Mesothelial cell of epicardium (in vitro differentiated cells): Measurements from ENCODE around the gene MFSD6. TPM values are rescaled to one million over a fixed set of nuclear protein-coding genes. Genes with fewer than 3 reads are reported as not detected.
A peak's percentile ranks its signal among the peaks of the same experiment; 100 is the strongest.

ENCODE experiments used
- DNase-seq, 2 experiments: peaks; one replicate each; pipeline ENCODE4 v3.0.0; 2021; ENCODE audit warnings: low spot score in 2 of 2; ENCODE audit not compliant: unreplicated experiment in 2 of 2
- H3K27ac Mint-ChIP-seq: 2 replicates; pipeline ENCODE4 v1.8.0; 2021; ENCODE audit warnings: mixed read lengths
- H3K27me3 Mint-ChIP-seq: 2 replicates; pipeline ENCODE4 v1.8.0; 2021; ENCODE audit warnings: low read depth, mixed read lengths
- H3K36me3 Mint-ChIP-seq: 2 replicates; pipeline ENCODE4 v1.8.0; 2021; ENCODE audit warnings: mixed read lengths
- H3K4me1 Mint-ChIP-seq: 2 replicates; pipeline ENCODE4 v1.8.0; 2021; ENCODE audit warnings: mixed read lengths
- H3K4me3 Mint-ChIP-seq: 2 replicates; pipeline ENCODE4 v1.8.0; 2021; ENCODE audit warnings: mild to moderate bottlenecking, moderate library complexity, mixed read lengths
- H3K9me3 Mint-ChIP-seq: 2 replicates; pipeline ENCODE4 v1.8.0; 2021; ENCODE audit warnings: mixed read lengths
- CTCF ChIP-seq: fragments of 200-600 bp; sonication (generic); IDR thresholded peaks from one replicate; pipeline ENCODE4 v1.5.0; 2021; ENCODE audit warnings: antibody characterized with exemption; ENCODE audit not compliant: unreplicated experiment
- total RNA-seq: library from RNA; stranded (reverse); gene quantifications from 3 replicates; pipeline ENCODE4 v1.2.1, GENCODE V29; 2021

Gene MFSD6
- total RNA-seq, 1 donor from 2014 or later: 11.7 TPM

DNA sequence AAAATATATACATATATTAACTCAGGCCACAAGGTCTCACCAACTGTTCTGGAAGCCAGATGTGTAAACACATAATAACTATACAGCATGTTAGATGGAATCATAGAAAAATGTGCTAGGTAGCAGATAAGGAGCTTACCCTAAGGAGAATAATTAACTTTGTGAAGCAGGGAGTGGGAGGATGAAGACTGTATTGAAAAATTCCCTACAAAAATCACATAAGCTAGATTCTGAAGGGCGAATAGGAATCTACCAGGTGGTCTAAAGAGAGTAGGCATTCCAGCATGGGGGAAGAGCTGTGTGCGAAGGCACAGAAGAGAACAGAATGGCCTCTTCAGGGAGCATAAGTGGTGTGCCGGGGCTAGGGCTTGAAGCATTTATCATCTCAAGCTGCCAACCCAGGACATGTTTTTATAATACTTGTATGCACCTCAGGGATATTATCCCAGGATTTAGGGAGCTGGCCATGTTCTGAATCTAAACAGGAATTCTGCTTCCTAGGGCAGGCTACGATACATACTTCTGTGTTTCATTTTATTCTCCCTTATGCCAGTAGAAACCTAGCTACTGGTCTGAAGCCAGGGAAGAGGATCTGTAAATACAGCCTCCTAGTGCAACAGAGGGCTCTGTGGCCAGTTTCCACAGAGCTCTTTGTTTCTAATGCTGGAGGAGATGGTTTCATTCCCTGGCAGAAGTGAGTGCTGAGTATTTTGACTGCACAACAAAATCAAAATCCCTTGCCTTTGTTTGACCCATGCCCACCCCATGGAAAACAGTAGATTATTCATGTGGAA is 69.7 kb downstream of the MFSD6 start:
- no peak for DNase-seq
- Mint-ChIP-seq H3K4me1 (peaks cover 10% of the 10 kb centered on the region), H3K4me3 (no peak overlapping the region), H3K36me3 (peaks cover 10% of the 10 kb centered on the region), H3K27ac (peak overlapping the region; percentile 43), H3K27me3 (no peaks in the 10 kb centered on the region), H3K9me3 (peaks cover 12% of the 10 kb centered on the region)
- TF ChIP-seq CTCF: no peak

GRCh38 chr2:190478572-190479195 is 70.5 kb downstream of the MFSD6 start:
- H3K4me1 Mint-ChIP-seq: peaks cover 10% of the 10 kb centered on the region
- peaks cover 3% of the 10 kb centered on the region for H3K36me3 Mint-ChIP-seq
- H3K27ac Mint-ChIP-seq: no peak overlapping the region
- DNase-seq: no peak
- no peaks in the 10 kb centered on the region for H3K27me3 Mint-ChIP-seq
- H3K4me3 Mint-ChIP-seq: no peak overlapping the region
- H3K9me3 Mint-ChIP-seq: peaks cover 3% of the 10 kb centered on the region
- no peak for TF ChIP-seq CTCF

DNA sequence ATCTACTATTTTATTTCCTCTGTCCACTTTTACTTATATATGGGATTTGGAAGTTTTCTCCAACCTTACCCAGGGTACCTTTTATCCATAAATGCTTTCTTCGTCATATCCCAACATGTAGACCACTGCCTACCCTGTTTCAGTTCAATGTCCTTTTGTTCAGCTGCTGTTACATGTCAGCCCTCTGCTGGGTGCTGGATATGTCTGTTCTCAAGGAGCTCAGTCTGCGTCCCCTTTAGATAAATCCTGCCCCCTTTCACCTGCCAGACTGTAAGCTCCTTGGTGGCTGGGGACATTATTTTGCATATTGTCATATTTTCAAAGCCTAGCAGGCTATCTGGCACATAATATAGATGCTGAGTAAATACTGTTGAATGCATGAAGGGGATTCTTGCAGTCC is 73.2 kb downstream of the MFSD6 start:
- TF ChIP-seq CTCF: no peak
- DNase-seq: no peak
- H3K4me3 Mint-ChIP-seq: no peak overlapping the region
- H3K27me3 Mint-ChIP-seq: no peaks in the 10 kb centered on the region
- H3K9me3 Mint-ChIP-seq: peaks cover 3% of the 10 kb centered on the region
- peaks cover 3% of the 10 kb centered on the region for H3K36me3 Mint-ChIP-seq
- no peak overlapping the region for H3K27ac Mint-ChIP-seq
- H3K4me1 Mint-ChIP-seq: peaks cover 16% of the 10 kb centered on the region

GRCh38 chr2:190482451-190482850 is 74.3 kb downstream of the MFSD6 start:
- no peak overlapping the region for H3K27ac Mint-ChIP-seq
- H3K9me3 Mint-ChIP-seq: peaks cover 7% of the 10 kb centered on the region
- no peak for DNase-seq
- no peak overlapping the region for H3K4me3 Mint-ChIP-seq
- TF ChIP-seq CTCF: no peak
- peaks cover 16% of the 10 kb centered on the region for H3K4me1 Mint-ChIP-seq
- H3K27me3 Mint-ChIP-seq: no peaks in the 10 kb centered on the region
- H3K36me3 Mint-ChIP-seq: peaks cover 6% of the 10 kb centered on the region

DNA sequence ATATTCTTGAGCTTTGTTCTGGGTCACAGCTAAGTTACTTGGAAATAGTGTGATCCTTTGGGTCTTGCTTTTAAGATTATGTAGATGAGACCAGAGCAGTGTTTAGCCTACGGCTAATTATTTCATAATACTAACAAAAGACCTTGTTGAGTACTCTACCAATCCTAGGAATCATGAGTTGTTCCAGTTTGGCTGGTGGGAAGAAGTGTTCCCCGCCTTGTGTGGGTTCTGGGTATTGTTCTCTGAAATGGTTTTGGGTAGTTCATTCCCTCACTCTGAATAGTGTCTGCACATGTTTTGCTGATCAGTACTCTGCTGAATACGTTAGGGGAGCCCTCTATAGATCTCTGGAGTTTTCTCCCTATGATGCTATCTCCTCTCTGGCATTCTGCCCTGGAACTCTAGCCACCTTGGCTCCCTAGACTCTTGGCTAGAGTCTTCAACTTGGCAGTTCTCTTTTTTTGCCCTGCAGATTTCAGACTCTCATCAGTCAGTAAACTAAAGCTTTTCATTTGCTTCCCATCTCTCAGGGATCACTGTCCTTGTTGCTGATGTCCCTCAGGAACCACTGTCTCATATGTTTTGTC is 78.0 kb downstream of the MFSD6 start:
- H3K9me3 Mint-ChIP-seq: peaks cover 9% of the 10 kb centered on the region
- peaks cover 28% of the 10 kb centered on the region for H3K4me1 Mint-ChIP-seq
- no peak for TF ChIP-seq CTCF

More for the DNA sequence above, 78.0 kb downstream of the MFSD6 start:
- no peak for DNase-seq
- Mint-ChIP-seq H3K36me3 (peaks cover 19% of the 10 kb centered on the region), H3K27me3 (no peaks in the 10 kb centered on the region), H3K4me3 (no peak overlapping the region), H3K27ac (no peak overlapping the region)
